ENCODE measurements around the gene MAGEB3. TPM values are rescaled to one million over a fixed set of nuclear protein-coding genes. Genes with fewer than 3 reads are reported as not detected.

MAGEB3 gene
- total and polyA plus RNA-seq, 2 donors (not counting 3 experiments of a cell fraction or from before 2014, with no cell fraction given): not detected

- intact Hi-C loops (cut with micrococcal nuclease) (no loop called here), dilution Hi-C loops (cut with MboI; ENCODE audit: extremely low pct_ligation_motif_present, low sequenced_read_pairs) (no loop called here)
- no peak overlapping the region for H3K9ac ChIP-seq (replicated peaks; ENCODE audit: extremely low read depth, insufficient read depth, low read length)
- TF ChIP-seq CTCF (IDR thresholded peaks at IDR 0.05; ENCODE audit: extremely low read depth in 1 of 2, insufficient read depth in 1 of 2, low read depth in 1 of 2, low read length in 2 of 2) (no peak), JUN (IDR thresholded peaks at IDR 0.05; ENCODE audit: borderline replicate concordance, insufficient read depth, insufficient read length, low read depth) (no peak), GATA2 (IDR thresholded peaks at IDR 0.05; ENCODE audit: insufficient read depth, insufficient read length, low read depth, low read length) (no peak), MAX (IDR thresholded peaks at IDR 0.05; ENCODE audit: insufficient read depth, insufficient read length) (no peak), EZH2 (IDR thresholded peaks at IDR 0.05; ENCODE audit: borderline replicate concordance, low read depth, low read length, severe bottlenecking) (no peak), MYC (IDR thresholded peaks at IDR 0.05; ENCODE audit: low read depth, low read length) (no peak), FOS (IDR thresholded peaks at IDR 0.05; ENCODE audit: borderline replicate concordance, insufficient read depth, low read length) (no peak), POLR2AphosphoS5 (IDR thresholded peaks at IDR 0.05; ENCODE audit: insufficient read depth, low read depth, low read length) (no peak), POLR2A (IDR thresholded peaks at IDR 0.05; ENCODE audit: low read depth, low read length) (no peak)
- H3K9me1 ChIP-seq (replicated peaks; ENCODE audit: control insufficient read depth, extremely low read depth, insufficient read depth, low read length): no peaks in the 10 kb centered on the region
- no peaks in the 10 kb centered on the region for H3K4me1 ChIP-seq (ENCODE audit: control insufficient read depth, extremely low read depth, insufficient read depth, low read length)
- FAIRE-seq (no peak), DNase-seq (ENCODE audit: low read depth, low spot score) (no peak)
- no TSS peak for BruUV-seq (replicated peaks)
- no peak overlapping the region for H2AFZ ChIP-seq (ENCODE audit: low read depth, low read length)
- no peaks in the 10 kb centered on the region for H3K79me2 ChIP-seq (ENCODE audit: control insufficient read depth, insufficient read depth, low read length)
- CTCF ChIA-PET: no interaction called here
- H3K27ac ChIP-seq (ENCODE audit: insufficient read depth, low read depth, low read length): no peak overlapping the region
- no peaks in the 10 kb centered on the region for H3K9me3 ChIP-seq (replicated peaks; ENCODE audit: control insufficient read depth, insufficient read depth, low read length)
- H3K36me3 ChIP-seq (ENCODE audit: control insufficient read depth in 2 of 2, extremely low read depth in 1 of 2, insufficient read depth in 2 of 2, low read length in 2 of 2): no peaks in the 10 kb centered on the region
- H3K4me3 ChIP-seq (replicated peaks in 1 of 3; ENCODE audit: insufficient read depth in 1 of 3, low read depth in 1 of 3, low read length in 3 of 3): no peak overlapping the region
- H3K27me3 ChIP-seq (ENCODE audit: control insufficient read depth in 2 of 2, insufficient read depth in 2 of 2, low read length in 2 of 2): no peaks in the 10 kb centered on the region
- H3K4me2 ChIP-seq (ENCODE audit: insufficient read depth, low read length): no peak overlapping the region
- POLR2A ChIA-PET: no interaction called here
- H4K20me1 ChIP-seq (replicated peaks; ENCODE audit: control insufficient read depth, extremely low read depth, insufficient read depth, low read length): no peaks in the 10 kb centered on the region
These were observed 1.9 kb upstream of the MAGEB3 start for GRCh38 chrX:30228526-30228925.
